ENCODE data around the gene ALK.

DNA sequence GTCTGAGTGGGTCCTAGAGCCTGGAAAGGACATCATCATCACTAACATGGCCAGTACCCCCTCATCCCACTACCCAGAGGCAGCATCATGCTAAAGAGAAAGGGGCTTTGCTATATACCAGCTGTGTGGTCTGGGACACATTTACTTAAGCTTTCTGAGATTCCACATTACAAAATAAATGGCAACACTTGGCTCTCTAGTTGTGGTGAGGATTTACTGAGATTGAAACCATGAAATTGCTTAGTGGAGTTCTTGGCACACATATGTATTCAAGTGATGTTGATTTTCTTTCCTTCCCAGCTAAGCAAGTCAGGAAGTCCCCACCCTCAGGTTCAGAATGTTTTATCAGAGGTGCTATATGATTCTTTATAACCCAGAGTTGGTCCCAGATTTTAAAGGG, 444.2 kb downstream of the ALK start:
- no peak for TF ChIP-seq CTCF (IDR thresholded peaks at IDR 0.05)
- no peak for TF ChIP-seq POLR2A (IDR thresholded peaks at IDR 0.05)
